Fibroblast of the aortic adventitia (primary cell): ENCODE measurements around the gene GTPBP3. TPM values are rescaled to one million over a fixed set of nuclear protein-coding genes. Genes with fewer than 3 reads are reported as not detected.

Source experiments
- DNase-seq: peaks from one replicate; pipeline ENCODE4 v3.0.0-alpha.2; 2010; ENCODE audit warnings: low read depth
- H3K4me3 ChIP-seq: 2 replicates; pipeline ENCODE4 v1.5.1; 2011; ENCODE audit warnings: low read depth, mild to moderate bottlenecking, control low read depth, low read length, moderate library complexity
- total RNA-seq: library from RNA; depleted of rRNA; stranded (reverse); fragments of >200 nt; gene quantifications from 2 replicates; pipeline ENCODE4 v1.2.3, GENCODE V29; 2012; ENCODE audit warnings: low replicate concordance
- TF ChIP-seq, protein P1 (sequence below): IDR thresholded peaks from 2 replicates; pipeline ENCODE4 v1.5.1; 2011; ENCODE audit warnings: mild to moderate bottlenecking, low read length, control low read depth, inconsistent platforms; ENCODE audit not compliant: insufficient read depth

The GTPBP3 gene
- total RNA-seq, 1 donor = 12.1 TPM

- no peak overlapping the region for H3K4me3 ChIP-seq
- peak; percentile 66 for DNase-seq
- TF ChIP-seq, protein P1, sequence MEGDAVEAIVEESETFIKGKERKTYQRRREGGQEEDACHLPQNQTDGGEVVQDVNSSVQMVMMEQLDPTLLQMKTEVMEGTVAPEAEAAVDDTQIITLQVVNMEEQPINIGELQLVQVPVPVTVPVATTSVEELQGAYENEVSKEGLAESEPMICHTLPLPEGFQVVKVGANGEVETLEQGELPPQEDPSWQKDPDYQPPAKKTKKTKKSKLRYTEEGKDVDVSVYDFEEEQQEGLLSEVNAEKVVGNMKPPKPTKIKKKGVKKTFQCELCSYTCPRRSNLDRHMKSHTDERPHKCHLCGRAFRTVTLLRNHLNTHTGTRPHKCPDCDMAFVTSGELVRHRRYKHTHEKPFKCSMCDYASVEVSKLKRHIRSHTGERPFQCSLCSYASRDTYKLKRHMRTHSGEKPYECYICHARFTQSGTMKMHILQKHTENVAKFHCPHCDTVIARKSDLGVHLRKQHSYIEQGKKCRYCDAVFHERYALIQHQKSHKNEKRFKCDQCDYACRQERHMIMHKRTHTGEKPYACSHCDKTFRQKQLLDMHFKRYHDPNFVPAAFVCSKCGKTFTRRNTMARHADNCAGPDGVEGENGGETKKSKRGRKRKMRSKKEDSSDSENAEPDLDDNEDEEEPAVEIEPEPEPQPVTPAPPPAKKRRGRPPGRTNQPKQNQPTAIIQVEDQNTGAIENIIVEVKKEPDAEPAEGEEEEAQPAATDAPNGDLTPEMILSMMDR = no peak
Measured at GRCh38 chr19:17347361-17347760, 10.0 kb downstream of the GTPBP3 start.

GRCh38 chr19:17347877-17348276 lies 10.5 kb downstream of the GTPBP3 start:
- no peak for DNase-seq
- TF ChIP-seq, protein P1 = no peak
- no peak overlapping the region for H3K4me3 ChIP-seq

DNA sequence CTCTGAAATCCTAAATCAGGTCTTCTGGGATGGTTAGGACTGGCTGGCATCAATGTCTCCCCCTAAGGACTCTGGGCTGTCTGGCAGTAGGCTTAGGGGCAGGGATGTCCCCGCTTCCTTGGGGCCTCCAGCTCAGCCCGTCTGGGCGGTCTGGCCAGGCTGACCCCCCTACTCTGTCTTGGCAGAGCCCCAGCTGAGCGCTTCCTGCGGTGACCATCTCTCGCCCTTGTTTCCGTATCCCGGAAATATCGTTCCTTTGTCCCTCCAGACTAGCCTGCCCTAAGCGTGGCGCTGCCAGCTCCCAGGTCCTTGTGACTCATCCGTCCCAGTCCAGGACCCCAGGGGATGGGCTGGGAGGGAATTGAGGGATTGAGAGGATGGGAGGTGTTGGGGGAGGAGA lies 11.3 kb downstream of the GTPBP3 start:
- TF ChIP-seq, protein P1 = no peak
- no peak overlapping the region for H3K4me3 ChIP-seq
- DNase-seq = peak; percentile 69

DNA sequence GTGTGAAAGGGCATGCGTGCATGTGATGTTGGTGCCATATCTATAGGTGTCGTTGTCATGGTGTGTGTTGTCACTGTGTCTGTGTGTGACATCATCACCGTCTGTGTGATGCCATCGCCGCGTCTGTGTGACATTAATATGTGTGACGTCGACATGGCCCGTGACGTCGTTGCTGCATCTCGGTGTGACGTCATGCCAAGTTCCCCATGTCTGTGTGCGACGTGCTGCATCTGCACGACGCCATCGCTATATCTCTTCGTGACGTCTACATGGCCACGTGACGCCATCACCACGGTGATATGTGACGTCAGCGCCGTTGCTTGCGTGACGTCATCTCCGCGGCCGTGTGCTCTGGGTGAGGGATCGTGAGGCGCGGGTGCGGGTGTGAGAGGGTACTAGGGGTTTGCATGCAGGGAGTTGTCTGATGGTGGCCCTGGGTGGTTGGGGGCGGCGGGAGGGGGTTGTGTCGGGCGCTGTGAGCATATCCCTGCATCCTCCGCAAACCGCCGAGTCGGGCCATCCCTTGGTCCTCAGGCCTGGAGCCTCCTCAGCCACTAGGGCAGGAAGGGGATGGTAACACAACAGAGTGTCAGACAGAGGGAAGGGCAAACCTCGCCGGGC lies 14.6 kb downstream of the GTPBP3 start:
- no peak for DNase-seq
- no peak overlapping the region for H3K4me3 ChIP-seq
- TF ChIP-seq, protein P1 = no peak

GRCh38 chr19:17352608-17353280 lies 15.4 kb downstream of the GTPBP3 start:
- no peak overlapping the region for H3K4me3 ChIP-seq
- TF ChIP-seq, protein P1 = no peak
- no peak for DNase-seq

GRCh38 chr19:17353386-17353785 lies 16.0 kb downstream of the GTPBP3 start:
- H3K4me3 ChIP-seq = no peak overlapping the region
- DNase-seq = no peak
- TF ChIP-seq, protein P1 = no peak
